K562 (cell line): ENCODE results near the gene RMND5A. TPM values are rescaled to one million over a fixed set of nuclear protein-coding genes. Genes with fewer than 3 reads are reported as not detected.
A peak's percentile ranks its signal among the peaks of the same experiment; 100 is the strongest.

ENCODE experiments used
- ATAC-seq: fragments of 200-7000 bp; cut with Tn5 transposase; 3 replicates; pipeline ENCODE4 v1.9.1; 2020; ENCODE audit warnings: moderate library complexity
- BruUV-seq: library from RNA; stranded (reverse); fragments of 400-500 nt; replicated peaks from 2 replicates; lab custom pipeline; 2021; lab: Mats Ljungman, UMichigan
- CTCF ChIA-PET: fragments of 300-600 bp; formaldehyde crosslinking; extraction: SDS; loops from one replicate; lab custom pipeline; 2021; ENCODE audit warnings: low intra/inter-chr PET ratio; lab: Yijun Ruan, JAX
- POLR2A ChIA-PET: fragments of 300-600, 350-650 bp; sonication (Branson Sonifier 250); formaldehyde crosslinking; extraction: SDS; loops from one replicate; lab custom pipeline; 2021; ENCODE audit warnings: antibody characterized with exemption, inconsistent platforms; lab: Yijun Ruan, JAX
- DNase-seq, 4 experiments: peaks; one replicate each; pipeline versions ENCODE4 v3.0.0 to v3.0.0-alpha.2; 2011 to 2018; ENCODE audit warnings: low spot score in 3 of 4, mixed read lengths in 3 of 4; ENCODE audit errors: extremely low read depth in 1 of 4
- FAIRE-seq: peaks from 2 replicates; lab custom pipeline; 2011; peaks lifted over from hg19 to GRCh38; lab: Jason Lieb, UNC
- H2AFZ ChIP-seq: 2 replicates; pipeline ENCODE4 v1.6.0; 2011; ENCODE audit warnings: low read depth, low read length, control low read depth, inconsistent platforms
- H3K27ac ChIP-seq: fragments of 200-600 bp; 3 replicates; pipeline ENCODE4 v1.8.0; 2011; ENCODE audit warnings: low read depth, mild to moderate bottlenecking, control low read depth, inconsistent platforms, low read length, moderate library complexity, mixed read lengths; ENCODE audit errors: extremely low read depth
- H3K27me3 ChIP-seq, 2 experiments: fragments of 300-600 bp in 1 of 2; 2 replicates in 1 of 2; 3 replicates in 1 of 2; pipeline versions ENCODE4 v1.6.0 to v1.8.0; 2011; ENCODE audit warnings: inconsistent platforms in 2 of 2, low read length in 2 of 2, mild to moderate bottlenecking in 1 of 2, mixed read lengths in 1 of 2, moderate library complexity in 1 of 2; ENCODE audit not compliant: control insufficient read depth in 2 of 2, insufficient read depth in 2 of 2
- H3K36me3 ChIP-seq: fragments of 300-600 bp; 3 replicates; pipeline ENCODE4 v1.8.0; 2011; ENCODE audit warnings: mild to moderate bottlenecking, low read length, inconsistent platforms; ENCODE audit not compliant: control insufficient read depth, insufficient read depth
- H3K4me1 ChIP-seq, 2 experiments: fragments of 200-600 bp in 1 of 2; replicated peaks in 1 of 2; 2 replicates in 1 of 2; 3 replicates in 1 of 2; pipeline versions ENCODE4 v1.5.1 to v1.8.0; 2011; ENCODE audit warnings: inconsistent platforms in 2 of 2, low read length in 2 of 2, mild to moderate bottlenecking in 1 of 2, mixed read lengths in 1 of 2, moderate library complexity in 1 of 2; ENCODE audit not compliant: control insufficient read depth in 2 of 2, insufficient read depth in 2 of 2
- H3K4me2 ChIP-seq: 2 replicates; pipeline ENCODE4 v1.6.1; 2011; ENCODE audit warnings: low read length, control low read depth, inconsistent platforms, mixed read lengths; ENCODE audit not compliant: insufficient read depth
- H3K4me3 ChIP-seq: fragments of 200-600 bp; sonication (generic), shearing (Covaris generic); 2 replicates; pipeline ENCODE4 v1.5.1; 2016; ENCODE audit warnings: control low read depth, inconsistent platforms
- H3K79me2 ChIP-seq: fragments of 200-600 bp; 3 replicates; pipeline ENCODE4 v1.8.0; 2011; ENCODE audit warnings: low read length, inconsistent platforms; ENCODE audit not compliant: control insufficient read depth, insufficient read depth
- H3K9ac ChIP-seq, 2 experiments: 2 replicates each; pipeline versions ENCODE4 v1.6.0 to v1.6.1; 2011; ENCODE audit warnings: low read depth in 2 of 2, low read length in 2 of 2, control low read depth in 1 of 2, inconsistent platforms in 1 of 2, mild to moderate bottlenecking in 1 of 2, mixed read lengths in 1 of 2; ENCODE audit not compliant: insufficient read depth in 1 of 2
- H3K9me1 ChIP-seq: one replicate; pipeline ENCODE4 v1.6.0; 2011; ENCODE audit warnings: inconsistent platforms, mild to moderate bottlenecking, low read length, moderate library complexity; ENCODE audit not compliant: control insufficient read depth, insufficient read depth
- H3K9me3 ChIP-seq: replicated peaks from 2 replicates; pipeline ENCODE4 v1.5.1; 2011; ENCODE audit warnings: low read depth, low read length, inconsistent platforms; ENCODE audit not compliant: control insufficient read depth, insufficient read depth
- H4K20me1 ChIP-seq: replicated peaks from 2 replicates; pipeline ENCODE4 v1.6.1; 2011; ENCODE audit warnings: low read length, inconsistent platforms, mixed read lengths; ENCODE audit not compliant: control insufficient read depth, insufficient read depth
- BCOR ChIP-seq: fragments of 450-650 bp; IDR thresholded peaks from 2 replicates; pipeline ENCODE4 v1.6.1; 2016
- BRF2 ChIP-seq: IDR thresholded peaks from 3 replicates; pipeline ENCODE4 v1.6.1; 2011; ENCODE audit warnings: borderline replicate concordance, mild to moderate bottlenecking; ENCODE audit not compliant: insufficient read length, insufficient read depth
- CEBPG ChIP-seq, 3 experiments: fragments of 200-800 bp in 1 of 3; sonication (Bioruptor generic) in 1 of 3; sonication (generic) in 1 of 3; formaldehyde crosslinking in 1 of 3; IDR thresholded peaks in 2 of 3; conservative IDR thresholded peaks in 1 of 3; 2 replicates each; pipeline versions ENCODE4 v1.6.1 to v1.8.0; 2016 to 2022; ENCODE audit warnings: missing compliant biosample characterization in 2 of 3, missing genetic modification characterization in 2 of 3, mild to moderate bottlenecking in 1 of 3, missing genetic modification reagents in 1 of 3
- HBP1 ChIP-seq: fragments of 450-650 bp; formaldehyde crosslinking; IDR thresholded peaks from 2 replicates; pipeline ENCODE4 v1.4.0; 2022; ENCODE audit warnings: missing genetic modification characterization
- KDM1A ChIP-seq, 2 experiments: fragments of 450-650 bp; IDR thresholded peaks; 2 replicates each; pipeline ENCODE4 v1.6.1; 2016; ENCODE audit warnings: mild to moderate bottlenecking in 2 of 2
- RBM25 ChIP-seq: fragments of 200-400 bp; formaldehyde crosslinking; IDR thresholded peaks from 2 replicates; pipeline ENCODE4 v1.6.1; 2018; ENCODE audit warnings: low read length, low read depth, moderate library complexity; ENCODE audit not compliant: severe bottlenecking
- ZBTB43 ChIP-seq: sonication (generic); formaldehyde crosslinking; IDR thresholded peaks from 2 replicates; pipeline ENCODE4 v1.8.0; 2023; ENCODE audit warnings: mild to moderate bottlenecking, missing genetic modification reagents
- WGBS: fragments of 100-300 bp; shearing (Covaris generic); methylation state at CpG from one replicate; pipeline ENCODE4 v1.1.6; 2016; ENCODE audit warnings: low coverage, mixed read lengths; ENCODE audit not compliant: insufficient coverage; ENCODE audit errors: missing lambda C conversion rate; 5-methylcytosine and 5-hydroxymethylcytosine counted together
- in situ Hi-C: fragments of 300-500 bp; cut with MboI; formaldehyde crosslinking; loops from 4 replicates; pipeline ENCODE4 v1.15.0; 2018; ENCODE audit warnings: inconsistent platforms, mixed read lengths
- intact Hi-C: fragments of 100-400 bp; cut with micrococcal nuclease; formaldehyde crosslinking; loops from 2 replicates; pipeline ENCODE4 v1.14.2; 2022
- polyA plus RNA-seq, 8 experiments: library from polyadenylated mRNA; depleted of rRNA in 4 of 8; stranded (reverse) in 5 of 8; unstranded in 3 of 8; fragments of >200 nt; fragmentation: Nextera tagmentation in 2 of 8; fragmentation: Illumina TruSeq in 1 of 8; extraction: Ambion mirVana in 2 of 8; extraction: Trizol in 1 of 8; gene quantifications; 2 replicates each; pipeline versions ENCODE4 v1.2.1 to v1.2.3, GENCODE V29; 2011 to 2014; ENCODE audit warnings: inconsistent platforms in 1 of 8, missing spikeins in 1 of 8
- total RNA-seq, 7 experiments: library from RNA; depleted of rRNA in 6 of 7; stranded (reverse); fragments of >200 nt in 6 of 7; fragmentation: Illumina TruSeq in 2 of 7; extraction: Trizol in 2 of 7; gene quantifications; 2 replicates each; pipeline versions ENCODE4 v1.2.1 to v1.2.3, GENCODE V29; 2011 to 2021; ENCODE audit warnings: low replicate concordance in 1 of 7

The RMND5A gene
- total and polyA plus RNA-seq, 9 of the 15 experiments (the other 6 are each of a cell fraction or from before 2014, with no cell fraction given), result 13.2 to 43.5 (median 34.1) TPM

DNA sequence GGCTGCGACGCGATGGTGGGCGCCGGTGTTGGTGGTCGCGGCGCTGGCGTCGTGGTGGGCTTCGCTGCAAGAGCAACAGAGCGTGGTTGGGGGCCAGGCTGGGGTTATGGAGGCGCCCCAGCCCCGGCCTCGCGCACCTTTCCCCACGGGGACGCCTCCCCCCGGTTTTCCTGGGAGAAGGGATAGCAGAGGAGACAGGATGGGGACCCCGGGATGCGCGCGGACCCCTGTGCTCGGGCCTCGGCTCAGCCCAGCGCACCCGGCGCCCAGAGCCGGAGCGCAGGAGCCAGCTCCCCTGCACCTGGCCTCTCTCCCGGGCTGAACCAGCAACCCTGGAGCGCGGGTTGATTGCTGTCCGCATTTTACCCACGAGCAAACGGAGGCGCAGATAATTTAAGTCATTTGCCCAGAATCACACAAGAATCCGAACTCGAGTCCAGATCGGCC, 69.6 kb downstream of the RMND5A start (continued):
- no peak for TF ChIP-seq CEBPG (CRISPR knock-in tag; IDR thresholded peaks at IDR 0.05)
- TF ChIP-seq CEBPG (tag; conservative IDR thresholded peaks at IDR 0.05 in 1 of 2, IDR thresholded peaks at IDR 0.05 in 1 of 2), result no peak
- TF ChIP-seq HBP1 (CRISPR knock-in tag), result no peak
- no peak for TF ChIP-seq ZBTB43 (CRISPR knock-in tag)
- TF ChIP-seq KDM1A (IDR thresholded peaks at IDR 0.05), result no peak

DNA sequence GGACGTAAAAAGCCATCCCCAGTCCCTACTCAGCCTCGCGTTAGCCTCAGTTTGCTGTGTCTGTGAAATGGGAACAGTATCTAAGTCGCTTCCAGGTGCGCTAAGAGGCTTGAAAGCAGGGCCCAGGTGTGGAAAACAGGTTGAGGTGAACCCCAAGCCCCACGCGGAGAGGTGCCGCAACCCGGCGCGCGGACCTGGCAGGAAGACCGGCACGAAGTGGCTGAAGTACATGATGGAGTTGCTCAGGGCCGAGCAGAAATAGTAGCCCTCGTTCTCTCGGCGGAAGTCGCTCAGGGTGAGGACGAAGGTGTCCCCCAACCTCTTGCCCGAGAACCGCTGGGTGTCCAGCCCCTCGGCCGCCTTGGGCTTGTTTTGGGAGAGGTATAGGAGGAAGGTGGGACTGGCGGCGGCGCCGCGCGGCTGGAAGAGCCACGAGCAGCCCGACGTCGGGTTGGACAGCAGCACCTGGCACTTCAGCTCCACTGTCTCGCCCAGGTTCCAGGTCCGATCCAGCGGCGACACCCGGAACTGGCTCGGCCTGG, 70.1 kb downstream of the RMND5A start:
- POLR2A ChIA-PET, result interaction anchor here (0.7 kb wide), 1 partner anchor 11 kb away, joined by 3 read pairs; no protein-coding TSS in a partner anchor
- ATAC-seq (no peak), FAIRE-seq (no peak), DNase-seq (no peak)
- intact Hi-C loops, result no loop called here
- peaks cover 4% of the 10 kb centered on the region for H3K9me1 ChIP-seq
- no peaks in the 10 kb centered on the region for H3K9me3 ChIP-seq
- peaks cover 0 to 17% of the 10 kb centered on the region in 2 experiments; a peak in 2 of 5 replicates for H3K4me1 ChIP-seq
- peaks cover 24 to 51% of the 10 kb centered on the region in 2 experiments; a peak in 4 of 5 replicates for H3K27me3 ChIP-seq
- CTCF ChIA-PET, result no interaction called here
- no peak overlapping the region for H3K27ac ChIP-seq
- no peak overlapping the region for H3K9ac ChIP-seq
- in situ Hi-C loops, result no loop called here
- no TSS peak for BruUV-seq
- H3K79me2 ChIP-seq, result no peaks in the 10 kb centered on the region
- H2AFZ ChIP-seq, result no peak overlapping the region
- WGBS, result 22% methylated on average over 15 of the region's 40 CpGs
- H3K36me3 ChIP-seq, result no peaks in the 10 kb centered on the region
- TF ChIP-seq BCOR (0 out of 2 replicates have a peak, but pooled peaks have one; percentile 24), RBM25 (peak; percentile 57), BRF2 (no peak)
- no peak overlapping the region for H3K4me2 ChIP-seq
- H3K4me3 ChIP-seq, result no peak overlapping the region
- no peaks in the 10 kb centered on the region for H4K20me1 ChIP-seq
